Measurements from ENCODE around the gene TMEM178B. TPM values are rescaled to one million over a fixed set of nuclear protein-coding genes. Genes with fewer than 3 reads are reported as not detected.

The TMEM178B gene
- total RNA-seq, 1 experiment from 2014 or later, result 0.11 TPM

DNA sequence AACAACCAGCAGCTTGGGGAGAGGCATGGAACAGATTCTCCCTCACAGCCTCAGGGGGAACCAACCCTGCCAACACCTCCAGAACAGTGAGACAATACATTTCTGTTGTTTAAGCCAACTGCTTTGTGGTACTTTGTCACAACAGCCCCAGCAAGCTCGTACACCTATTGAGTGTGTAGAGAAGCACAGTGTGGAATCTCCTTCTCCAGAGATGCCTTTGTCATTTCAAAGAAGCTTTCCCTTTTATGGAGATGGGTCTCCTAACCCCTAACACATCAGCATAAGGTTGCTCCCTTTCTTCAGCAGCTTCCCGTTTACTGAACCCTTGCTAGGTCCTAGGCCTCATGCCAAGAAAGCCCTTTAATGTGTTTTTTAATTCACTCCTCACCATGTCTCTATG lies 416.6 kb downstream of the TMEM178B start:
- H3K27ac Mint-ChIP-seq (ENCODE audit: unreplicated experiment), result no peak overlapping the region
- H3K4me1 Mint-ChIP-seq (ENCODE audit: low read depth, unreplicated experiment), result no peaks in the 10 kb centered on the region
- no peak overlapping the region for H3K4me3 Mint-ChIP-seq (ENCODE audit: unreplicated experiment)
- POLR2A ChIA-PET, result interaction anchor here (0.6 kb wide), 1 partner anchor 46 kb away, joined by 3 read pairs; no protein-coding TSS in a partner anchor
- TF ChIP-seq, protein P1, sequence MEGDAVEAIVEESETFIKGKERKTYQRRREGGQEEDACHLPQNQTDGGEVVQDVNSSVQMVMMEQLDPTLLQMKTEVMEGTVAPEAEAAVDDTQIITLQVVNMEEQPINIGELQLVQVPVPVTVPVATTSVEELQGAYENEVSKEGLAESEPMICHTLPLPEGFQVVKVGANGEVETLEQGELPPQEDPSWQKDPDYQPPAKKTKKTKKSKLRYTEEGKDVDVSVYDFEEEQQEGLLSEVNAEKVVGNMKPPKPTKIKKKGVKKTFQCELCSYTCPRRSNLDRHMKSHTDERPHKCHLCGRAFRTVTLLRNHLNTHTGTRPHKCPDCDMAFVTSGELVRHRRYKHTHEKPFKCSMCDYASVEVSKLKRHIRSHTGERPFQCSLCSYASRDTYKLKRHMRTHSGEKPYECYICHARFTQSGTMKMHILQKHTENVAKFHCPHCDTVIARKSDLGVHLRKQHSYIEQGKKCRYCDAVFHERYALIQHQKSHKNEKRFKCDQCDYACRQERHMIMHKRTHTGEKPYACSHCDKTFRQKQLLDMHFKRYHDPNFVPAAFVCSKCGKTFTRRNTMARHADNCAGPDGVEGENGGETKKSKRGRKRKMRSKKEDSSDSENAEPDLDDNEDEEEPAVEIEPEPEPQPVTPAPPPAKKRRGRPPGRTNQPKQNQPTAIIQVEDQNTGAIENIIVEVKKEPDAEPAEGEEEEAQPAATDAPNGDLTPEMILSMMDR (IDR thresholded peaks at IDR 0.05; ENCODE audit: insufficient read depth in 1 of 2, low read depth in 1 of 2, low read length in 1 of 2, severe bottlenecking in 1 of 2, unreplicated experiment in 1 of 2), result no peak
- BruUV-seq (replicated peaks), result no TSS peak
- H3K36me3 Mint-ChIP-seq (ENCODE audit: insufficient read depth, unreplicated experiment), result no peaks in the 10 kb centered on the region
- Histone ChIP-seq H3K27me3 (replicated peaks; ENCODE audit: control insufficient read depth, insufficient read depth, low read length) (no peaks in the 10 kb centered on the region; the same call in 1 of the 2 replicates), H3K36me3 (ENCODE audit: control insufficient read depth, insufficient read depth, low read length) (no peaks in the 10 kb centered on the region), H3K4me3 (ENCODE audit: low read depth, low read length) (no peak overlapping the region), H3K9me3 (0 out of 2 replicates have a peak, but pooled peaks cover 3% of the 10 kb centered on the region), H3K4me1 (no peaks in the 10 kb centered on the region)
- no peaks in the 10 kb centered on the region for H3K9me3 Mint-ChIP-seq (ENCODE audit: unreplicated experiment)
- H3K27me3 Mint-ChIP-seq (ENCODE audit: insufficient read depth, unreplicated experiment), result peaks cover 29% of the 10 kb centered on the region
- intact Hi-C loops (cut with micrococcal nuclease; ENCODE audit: unreplicated experiment), result no loop called here
- CTCF ChIA-PET, result no interaction called here
- no peak for DNase-seq

GRCh38 chr7:141495057-141495456 lies 421.2 kb downstream of the TMEM178B start:
- Mint-ChIP-seq H3K27me3 (ENCODE audit: insufficient read depth, unreplicated experiment) (peaks cover 34% of the 10 kb centered on the region), H3K9me3 (ENCODE audit: unreplicated experiment) (no peaks in the 10 kb centered on the region), H3K4me3 (ENCODE audit: unreplicated experiment) (no peak overlapping the region), H3K27ac (ENCODE audit: unreplicated experiment) (no peak overlapping the region), H3K36me3 (ENCODE audit: insufficient read depth, unreplicated experiment) (no peaks in the 10 kb centered on the region), H3K4me1 (ENCODE audit: low read depth, unreplicated experiment) (no peaks in the 10 kb centered on the region)
- BruUV-seq (replicated peaks), result no TSS peak
- Histone ChIP-seq H3K4me1 (no peaks in the 10 kb centered on the region), H3K9me3 (no peaks in the 10 kb centered on the region), H3K27me3 (replicated peaks; ENCODE audit: control insufficient read depth, insufficient read depth, low read length) (no peaks in the 10 kb centered on the region), H3K4me3 (ENCODE audit: low read depth, low read length) (no peak overlapping the region), H3K36me3 (ENCODE audit: control insufficient read depth, insufficient read depth, low read length) (no peaks in the 10 kb centered on the region)
- intact Hi-C loops (cut with micrococcal nuclease; ENCODE audit: unreplicated experiment), result no loop called here
- TF ChIP-seq, protein P1 (IDR thresholded peaks at IDR 0.05; ENCODE audit: insufficient read depth in 1 of 2, low read depth in 1 of 2, low read length in 1 of 2, severe bottlenecking in 1 of 2, unreplicated experiment in 1 of 2), result no peak
- ChIA-PET POLR2A (no interaction called here), CTCF (no interaction called here)
- DNase-seq, result no peak

GRCh38 chr7:141497391-141497790 lies 423.5 kb downstream of the TMEM178B start:
- H3K4me3 Mint-ChIP-seq (ENCODE audit: unreplicated experiment), result no peak overlapping the region
- H3K4me1 ChIP-seq, result no peaks in the 10 kb centered on the region
- no peak for DNase-seq
- TF ChIP-seq, protein P1 (IDR thresholded peaks at IDR 0.05; ENCODE audit: insufficient read depth in 1 of 2, low read depth in 1 of 2, low read length in 1 of 2, severe bottlenecking in 1 of 2, unreplicated experiment in 1 of 2), result no peak
- no peak overlapping the region for H3K4me3 ChIP-seq (ENCODE audit: low read depth, low read length)
- no peaks in the 10 kb centered on the region for H3K9me3 ChIP-seq
- no peaks in the 10 kb centered on the region for H3K4me1 Mint-ChIP-seq (ENCODE audit: low read depth, unreplicated experiment)
- ChIA-PET CTCF (no interaction called here), POLR2A (no interaction called here)
- H3K27me3 Mint-ChIP-seq (ENCODE audit: insufficient read depth, unreplicated experiment), result peaks cover 34% of the 10 kb centered on the region
- BruUV-seq (replicated peaks), result no TSS peak
- no peaks in the 10 kb centered on the region for H3K36me3 Mint-ChIP-seq (ENCODE audit: insufficient read depth, unreplicated experiment)
- no peaks in the 10 kb centered on the region for H3K36me3 ChIP-seq (ENCODE audit: control insufficient read depth, insufficient read depth, low read length)
- H3K27ac Mint-ChIP-seq (ENCODE audit: unreplicated experiment), result no peak overlapping the region
- H3K27me3 ChIP-seq (replicated peaks; ENCODE audit: control insufficient read depth, insufficient read depth, low read length), result no peaks in the 10 kb centered on the region
- intact Hi-C loops (cut with micrococcal nuclease; ENCODE audit: unreplicated experiment), result no loop called here
- no peaks in the 10 kb centered on the region for H3K9me3 Mint-ChIP-seq (ENCODE audit: unreplicated experiment)

All from Caco-2 (cell line).